Measurements from ENCODE around the gene ENG.

ENG gene

GRCh38 chr9:127812936-127813675 is 41.4 kb downstream of the ENG start:
- DNase-seq, result no peak

- DNase-seq, result no peak
Measured at GRCh38 chr9:127812011-127812410, 42.4 kb downstream of the ENG start.

- no peak for DNase-seq
Measured at GRCh38 chr9:127810378-127811187, 43.9 kb downstream of the ENG start.

GRCh38 chr9:127809540-127810377 is 44.7 kb downstream of the ENG start:
- no peak for DNase-seq

GRCh38 chr9:127809002-127809539 is 45.4 kb downstream of the ENG start:
- no peak for DNase-seq

- DNase-seq, result no peak
Measured at GRCh38 chr9:127808347-127809001, 46.0 kb downstream of the ENG start.

GRCh38 chr9:127806871-127807270 is 47.6 kb downstream of the ENG start:
- no peak for DNase-seq

- no peak for DNase-seq
Measured at GRCh38 chr9:127805620-127806019, 48.8 kb downstream of the ENG start.

- no peak for DNase-seq
Measured at GRCh38 chr9:127803507-127804352, 50.7 kb downstream of the ENG start.

- DNase-seq, result peak; percentile 19 to 63
Measured at GRCh38 chr9:127802576-127803443, 51.6 kb downstream of the ENG start, which contains the start of gene FPGS. FPGS (plus strand) TSS chr9:127802882; CDS start chr9:127802925, 43 bp downstream.

GRCh38 chr9:127801955-127802575 is 52.4 kb downstream of the ENG start:
- no peak for DNase-seq

- no peak for DNase-seq
Measured at GRCh38 chr9:127796852-127797370, 57.5 kb downstream of the ENG start.

- no peak for DNase-seq
Measured at GRCh38 chr9:127796225-127796813, 58.1 kb downstream of the ENG start.

GRCh38 chr9:127794001-127794791 is 60.3 kb downstream of the ENG start:
- DNase-seq, result no peak

- DNase-seq, result no peak
Measured at GRCh38 chr9:127793093-127793708, 61.3 kb downstream of the ENG start.

GRCh38 chr9:127792417-127793031 is 61.9 kb downstream of the ENG start:
- DNase-seq, result no peak

- no peak for DNase-seq
Measured at GRCh38 chr9:127791085-127791484, 63.4 kb downstream of the ENG start.

Measured in NCI-H187 (cell line).